ENCODE measurements around the gene TMOD2.

TMOD2 gene

DNA sequence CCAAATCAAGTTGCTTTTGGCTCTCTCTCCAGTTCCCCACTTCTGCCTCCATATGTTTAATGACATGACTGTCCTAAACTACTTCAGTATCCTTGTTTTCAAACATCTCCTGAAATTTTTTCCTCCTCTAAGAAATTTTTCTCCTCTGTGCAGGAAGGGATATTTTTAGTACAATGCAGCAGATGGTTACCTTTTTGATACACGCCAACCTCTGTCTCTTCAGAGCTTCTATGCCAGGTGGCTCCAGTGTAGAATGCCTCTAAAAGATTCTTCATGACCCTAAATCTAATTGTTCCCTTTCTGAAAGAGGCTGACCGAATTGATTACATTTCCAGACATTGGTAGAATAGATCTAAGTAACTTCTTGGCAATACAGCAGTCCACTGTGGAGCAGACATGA is 111.7 kb downstream of the TMOD2 start:
- DNase-seq: no peak

- DNase-seq: no peak
Measured at GRCh38 chr15:51864408-51865056, 113.1 kb downstream of the TMOD2 start.

GRCh38 chr15:51865317-51865716 is 113.9 kb downstream of the TMOD2 start:
- no peak for DNase-seq
